Stimulated activated naive B cell treated with anti-CD40 and anti-IgM and Interleukin-4, amounts not matched to agents 10 μg/mL and 1 μg/mL and 100 μg/mL, for 72 hours (primary cell): Measurements from ENCODE around the gene PLEKHA7.
"Not testable (repeated sequence)": the region's sequence is repeated elsewhere in the genome, so short reads cannot be mapped to it uniquely, and the experiment has no call there.

Source experiments
- ATAC-seq, 2 donors: fragments of 150-1000 bp; cut with Tn5 transposase; replicated peaks; 2 replicates each; pipeline ENCODE4 v1.10.0; 2021; ENCODE audit warnings: moderate library complexity in 1 of 2
- DNase-seq: peaks from one replicate; pipeline ENCODE4 v3.0.0; 2021
- H3K27ac Mint-ChIP-seq: one replicate; pipeline ENCODE4 v1.8.0; 2022; ENCODE audit warnings: mild to moderate bottlenecking, mixed read lengths
- H3K27me3 Mint-ChIP-seq, 2 donors: one replicate each; pipeline ENCODE4 v1.8.0; 2022; ENCODE audit warnings: mixed read lengths in 2 of 2
- H3K36me3 Mint-ChIP-seq, 2 donors: one replicate each; pipeline ENCODE4 v1.8.0; 2022; ENCODE audit warnings: mixed read lengths in 2 of 2, mild to moderate bottlenecking in 1 of 2
- H3K4me1 Mint-ChIP-seq, 2 donors: one replicate each; pipeline ENCODE4 v1.8.0; 2022; ENCODE audit warnings: mixed read lengths in 2 of 2, mild to moderate bottlenecking in 1 of 2
- H3K4me3 Mint-ChIP-seq, 2 donors: one replicate each; pipeline ENCODE4 v1.8.0; 2022; ENCODE audit warnings: mild to moderate bottlenecking in 2 of 2, mixed read lengths in 2 of 2, moderate library complexity in 1 of 2
- H3K9me3 Mint-ChIP-seq, 2 donors: one replicate each; pipeline ENCODE4 v1.8.0; 2022; ENCODE audit warnings: mixed read lengths in 2 of 2, mild to moderate bottlenecking in 1 of 2

The PLEKHA7 gene

DNA sequence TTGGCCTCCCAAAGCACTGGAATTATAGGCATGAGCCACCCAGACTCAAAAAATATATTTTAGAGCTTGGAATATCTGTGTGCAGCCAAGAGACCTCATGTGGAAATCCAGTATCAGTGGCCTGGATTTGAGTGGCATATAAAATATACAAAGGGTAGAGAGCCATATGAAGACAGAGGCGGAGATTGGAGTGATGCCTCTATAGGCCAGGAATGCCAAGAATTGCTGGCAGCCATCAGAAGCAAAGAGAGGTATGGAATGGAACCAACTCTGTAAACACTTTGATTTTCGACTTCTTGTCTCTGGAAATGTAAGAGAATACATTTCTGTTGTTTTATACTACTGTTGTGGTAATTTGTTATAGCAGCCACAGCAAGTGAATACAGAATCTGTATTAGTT lies 123.0 kb downstream of the PLEKHA7 start:
- ATAC-seq = no peak

DNA sequence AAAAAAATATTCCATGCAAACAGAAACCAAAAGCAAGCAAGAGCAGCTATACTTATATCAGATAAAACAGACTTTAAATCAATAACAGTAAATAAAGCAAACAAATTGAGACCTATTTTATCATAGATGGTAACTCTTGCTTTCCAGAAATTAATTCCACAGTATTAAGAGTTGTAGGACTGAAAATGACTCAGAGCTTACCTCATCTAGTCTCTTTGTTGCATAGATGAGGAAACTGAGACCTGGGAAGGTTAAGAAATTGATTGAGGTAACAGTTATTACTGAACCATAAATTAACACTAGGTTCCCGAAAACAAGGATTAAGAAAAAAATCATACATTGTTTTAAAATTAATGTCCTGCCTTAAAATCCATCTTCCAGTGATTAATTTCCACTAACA lies 123.8 kb downstream of the PLEKHA7 start:
- Mint-ChIP-seq H3K9me3 (peaks cover 3 to 10% of the 10 kb centered on the region in 2 donors), H3K4me3 (no peak overlapping the region), H3K36me3 (peaks cover 28 to 41% of the 10 kb centered on the region in 2 donors), H3K4me1 (peaks cover 6 to 21% of the 10 kb centered on the region in 2 donors), H3K27ac (no peak overlapping the region), H3K27me3 (no peaks in the 10 kb centered on the region)
- DNase-seq (no peak), ATAC-seq (no peak)

More for the DNA sequence above, 123.0 kb downstream of the PLEKHA7 start:
- H3K9me3 Mint-ChIP-seq = peaks cover 3 to 10% of the 10 kb centered on the region in 2 donors
- H3K36me3 Mint-ChIP-seq = peaks cover 26 to 39% of the 10 kb centered on the region in 2 donors
- DNase-seq = no peak
- peaks cover 9 to 27% of the 10 kb centered on the region in 2 donors for H3K4me1 Mint-ChIP-seq
- no peak overlapping the region for H3K27ac Mint-ChIP-seq
- H3K27me3 Mint-ChIP-seq = no peaks in the 10 kb centered on the region
- H3K4me3 Mint-ChIP-seq = no peak overlapping the region

DNA sequence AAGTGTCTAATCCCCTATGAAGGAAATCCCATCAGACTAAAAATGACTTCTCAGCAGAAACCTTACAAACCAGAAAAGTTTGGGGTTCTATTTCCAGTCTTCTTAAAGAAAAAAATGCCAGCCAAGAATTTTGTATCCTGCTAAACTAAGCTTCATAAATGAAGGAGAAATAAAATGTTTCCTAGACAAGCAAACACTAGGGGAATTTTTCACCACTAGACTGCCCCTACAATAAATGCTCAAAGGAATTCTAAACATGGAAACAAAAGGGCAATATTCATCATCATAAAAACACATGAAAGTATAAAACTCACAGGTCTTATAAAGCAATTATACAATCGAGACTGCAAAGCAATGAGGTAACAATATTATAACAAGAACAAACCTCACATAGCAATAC lies 124.3 kb downstream of the PLEKHA7 start:
- ATAC-seq (no peak), DNase-seq (no peak)
- Mint-ChIP-seq H3K4me3 (no peak overlapping the region), H3K27me3 (no peaks in the 10 kb centered on the region), H3K4me1 (peaks cover 2 to 15% of the 10 kb centered on the region in 2 donors), H3K36me3 (peaks cover 25 to 41% of the 10 kb centered on the region in 2 donors), H3K27ac (no peak overlapping the region), H3K9me3 (peaks cover 3 to 10% of the 10 kb centered on the region in 2 donors)

DNA sequence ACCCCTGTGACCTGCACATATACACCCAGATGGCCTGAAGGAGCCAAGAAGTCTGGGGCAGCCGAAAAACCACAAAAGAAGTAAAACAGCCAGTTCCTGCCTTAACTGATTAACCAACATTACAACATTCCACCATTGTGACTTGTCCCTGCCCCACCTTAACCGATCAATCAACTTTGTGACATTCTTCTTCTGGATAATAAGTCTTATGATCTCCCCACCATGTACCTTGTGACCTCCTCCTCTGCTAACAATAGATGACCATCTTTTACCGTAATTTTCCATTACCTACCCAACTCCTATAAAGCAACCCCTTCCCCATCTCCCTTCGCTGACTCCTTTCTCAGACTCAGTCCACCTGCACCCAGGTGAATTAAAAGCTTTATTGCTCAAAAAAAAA lies 125.2 kb downstream of the PLEKHA7 start:
- H3K4me3 Mint-ChIP-seq, ATAC-seq, H3K27ac Mint-ChIP-seq, H3K4me1 Mint-ChIP-seq, DNase-seq, H3K27me3 Mint-ChIP-seq: not testable (repeated sequence)
- H3K36me3 Mint-ChIP-seq = peaks cover 22 to 35% of the 10 kb centered on the region in 2 donors
- peaks cover 3 to 10% of the 10 kb centered on the region in 2 donors for H3K9me3 Mint-ChIP-seq

DNA sequence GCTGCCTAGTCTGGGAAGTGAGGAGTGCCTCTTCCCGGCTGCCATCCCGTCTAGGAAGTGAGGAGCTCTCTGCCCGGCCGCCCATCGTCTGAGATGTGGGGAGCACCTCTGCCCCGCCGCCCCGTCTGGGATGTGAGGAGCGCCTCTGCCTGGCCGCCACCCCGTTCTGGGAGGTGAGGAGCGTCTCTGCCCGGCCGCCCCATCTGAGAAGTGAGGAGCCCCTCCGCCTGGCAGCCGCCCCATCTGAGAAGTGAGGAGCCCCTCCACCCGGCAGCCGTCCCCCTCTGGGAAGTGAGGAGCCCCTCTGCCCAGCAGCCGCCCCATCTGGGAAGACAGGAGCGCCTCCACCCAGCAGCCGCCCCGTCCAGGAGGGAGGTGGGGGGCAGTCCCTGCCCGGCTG lies 126.3 kb downstream of the PLEKHA7 start:
- Mint-ChIP-seq H3K9me3 (peaks cover 3 to 10% of the 10 kb centered on the region in 2 donors), H3K36me3 (peaks cover 19 to 34% of the 10 kb centered on the region in 2 donors), H3K4me1 (peaks cover 4 to 14% of the 10 kb centered on the region in 2 donors)
- DNase-seq, H3K27ac Mint-ChIP-seq, H3K4me3 Mint-ChIP-seq, H3K27me3 Mint-ChIP-seq, ATAC-seq: not testable (repeated sequence)

DNA sequence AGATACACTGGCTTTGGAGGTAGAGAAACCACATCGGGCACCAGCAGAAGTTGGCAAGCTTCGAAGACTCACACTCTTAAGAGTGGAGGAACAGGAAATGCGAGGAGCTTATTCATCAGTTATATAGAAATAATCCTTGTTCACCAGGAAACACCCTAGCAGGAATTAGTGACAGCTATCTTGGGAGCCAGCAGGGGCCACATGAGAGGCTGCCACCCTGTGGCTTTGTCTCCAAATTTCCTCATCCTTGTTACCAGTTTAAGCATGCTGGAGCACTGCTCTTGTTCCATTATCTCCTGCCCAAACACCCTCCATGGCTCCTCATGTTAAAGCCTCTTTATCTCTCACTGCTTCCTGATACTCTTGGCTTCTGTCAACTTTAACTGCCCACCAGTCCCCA lies 131.0 kb downstream of the PLEKHA7 start:
- Mint-ChIP-seq H3K27ac (peak overlapping the region; percentile 15), H3K4me1 (peaks cover 3 to 16% of the 10 kb centered on the region in 2 donors), H3K36me3 (peaks cover 17 to 21% of the 10 kb centered on the region in 2 donors), H3K27me3 (no peaks in the 10 kb centered on the region), H3K9me3 (no peaks in the 10 kb centered on the region), H3K4me3 (no peak overlapping the region)
- DNase-seq = no peak
- ATAC-seq = no peak

DNA sequence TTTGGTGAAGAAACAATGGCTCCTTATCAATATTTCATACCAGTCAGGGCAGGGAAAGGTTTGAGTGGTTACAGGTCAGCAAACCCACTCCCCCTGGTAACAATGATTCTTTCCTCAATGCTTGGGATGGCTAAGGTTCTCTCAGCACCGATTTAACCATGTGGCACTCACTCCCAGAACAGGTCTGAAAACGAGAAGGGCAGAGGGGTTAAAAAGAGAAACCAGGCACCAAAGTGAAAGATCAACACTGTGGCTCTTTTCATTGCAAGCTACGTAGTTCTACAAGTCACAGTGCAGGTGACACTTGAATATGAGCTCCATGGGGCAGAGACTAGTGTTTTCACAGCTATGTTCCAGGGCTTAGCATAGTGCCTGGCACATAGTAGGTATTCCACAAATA lies 132.4 kb downstream of the PLEKHA7 start:
- Mint-ChIP-seq H3K27me3 (no peaks in the 10 kb centered on the region), H3K27ac (no peak overlapping the region), H3K4me3 (no peak overlapping the region), H3K4me1 (peaks cover 3 to 21% of the 10 kb centered on the region in 2 donors), H3K36me3 (peaks cover 13 to 18% of the 10 kb centered on the region in 2 donors), H3K9me3 (no peaks in the 10 kb centered on the region)
- ATAC-seq (no peak), DNase-seq (no peak)

DNA sequence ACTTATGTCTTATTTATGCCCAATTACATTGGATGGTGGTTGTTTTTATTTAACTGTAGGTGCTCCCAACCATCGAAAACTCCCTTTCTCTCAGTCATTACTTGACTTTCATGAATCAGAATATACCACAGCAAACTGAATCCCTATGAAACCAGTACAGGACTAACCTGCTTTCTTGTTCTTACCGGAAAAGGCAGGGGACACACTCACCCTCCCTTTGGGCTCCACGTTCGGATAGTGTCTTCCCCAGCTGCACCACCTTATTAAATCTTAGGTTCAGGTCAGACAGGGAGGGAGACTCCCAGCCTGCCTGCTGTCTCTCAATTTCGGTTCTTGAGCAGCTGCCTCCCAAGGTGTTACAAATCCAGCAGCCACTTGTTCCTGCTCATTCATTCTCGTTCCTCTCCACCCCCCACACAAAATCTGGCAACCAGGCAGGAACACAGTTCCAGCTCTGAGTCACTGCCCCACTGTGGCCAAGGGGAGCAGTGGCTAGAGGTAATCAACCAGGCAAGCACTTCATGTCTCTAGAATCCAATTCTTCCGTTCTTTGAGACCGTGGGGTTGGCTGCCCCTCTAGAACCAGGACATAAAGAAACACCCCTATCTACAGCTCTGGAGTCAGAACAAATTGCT lies 133.0 kb downstream of the PLEKHA7 start:
- Mint-ChIP-seq H3K27ac (no peak overlapping the region), H3K4me1 (peaks cover 3 to 21% of the 10 kb centered on the region in 2 donors), H3K36me3 (peaks cover 16 to 17% of the 10 kb centered on the region in 2 donors), H3K9me3 (no peaks in the 10 kb centered on the region), H3K27me3 (no peaks in the 10 kb centered on the region), H3K4me3 (no peak overlapping the region)
- no peak for ATAC-seq
- no peak for DNase-seq

DNA sequence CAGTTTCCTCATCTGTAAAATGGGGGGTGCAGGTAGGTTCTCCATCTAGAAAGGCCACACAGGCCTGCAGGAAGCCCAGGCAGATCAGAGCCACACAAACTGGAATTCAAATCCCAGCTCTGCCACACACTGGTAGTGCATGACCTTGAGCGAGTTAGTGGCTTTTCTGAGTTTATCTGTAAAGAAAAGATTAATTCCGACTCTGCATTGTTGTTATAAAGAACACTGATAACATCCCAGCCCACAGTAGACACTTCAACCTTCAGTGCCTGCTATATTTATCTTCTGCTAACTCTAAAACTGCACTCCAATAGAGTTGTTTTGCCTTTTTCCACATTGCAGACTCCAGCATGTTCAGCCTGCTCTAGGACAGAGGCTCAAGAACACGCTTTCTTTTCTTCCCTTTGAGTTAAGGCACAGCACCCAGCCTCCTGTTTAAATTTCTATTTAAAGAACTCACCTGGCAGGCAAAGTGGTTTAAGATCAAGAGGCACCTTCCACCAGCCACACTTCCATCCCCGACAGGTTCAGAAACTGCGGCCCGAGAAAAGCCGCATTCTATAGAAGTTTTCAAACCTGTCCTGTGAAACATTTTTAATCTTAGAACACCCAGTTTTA lies 133.9 kb downstream of the PLEKHA7 start:
- Mint-ChIP-seq H3K9me3 (no peaks in the 10 kb centered on the region), H3K4me1 (peaks cover 5 to 21% of the 10 kb centered on the region in 2 donors), H3K27me3 (no peaks in the 10 kb centered on the region), H3K27ac (no peak overlapping the region), H3K4me3 (no peak overlapping the region), H3K36me3 (peaks cover 15 to 18% of the 10 kb centered on the region in 2 donors)
- DNase-seq (no peak), ATAC-seq (no peak)

DNA sequence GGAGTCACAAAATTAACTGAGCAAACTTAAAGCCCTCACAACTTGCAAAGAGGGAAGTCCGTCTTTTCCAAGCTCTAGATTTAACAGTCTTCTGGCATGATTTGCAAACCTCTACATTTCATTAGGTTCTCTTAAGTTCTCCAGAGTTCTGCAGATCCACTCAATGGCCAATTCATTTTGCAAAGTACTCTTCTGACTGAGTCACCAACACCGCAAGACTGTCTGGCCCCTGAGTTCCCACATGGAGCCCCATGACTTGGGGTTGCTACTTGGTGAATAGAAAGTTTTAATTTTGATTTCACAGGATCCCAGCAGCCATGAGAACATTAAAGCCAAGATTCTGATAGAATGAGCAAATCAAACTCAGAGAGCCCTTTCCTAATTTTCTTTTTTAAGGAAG lies 134.5 kb downstream of the PLEKHA7 start:
- Mint-ChIP-seq H3K9me3 (no peaks in the 10 kb centered on the region), H3K27me3 (peaks cover 0 to 3% of the 10 kb centered on the region in 2 donors), H3K36me3 (peaks cover 15 to 18% of the 10 kb centered on the region in 2 donors)

DNA sequence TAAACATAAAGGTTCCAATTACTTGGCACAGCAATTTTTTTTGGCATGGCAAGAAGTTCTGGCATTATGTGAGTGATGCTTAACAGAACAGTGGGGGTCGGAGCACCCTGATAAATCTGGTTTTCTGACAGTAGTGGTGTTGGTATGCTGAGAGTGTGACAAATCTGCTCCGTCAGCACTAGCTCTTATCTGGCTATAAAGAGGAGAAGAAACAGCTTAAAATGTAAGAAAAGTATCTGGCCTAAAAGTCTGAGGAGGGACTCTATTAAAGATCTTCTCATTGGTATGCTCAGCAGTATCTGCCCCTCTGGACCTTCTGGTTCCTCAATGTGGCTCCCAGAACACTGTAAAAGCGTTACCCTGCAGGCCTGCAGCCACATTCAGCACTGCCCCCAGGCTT lies 137.4 kb downstream of the PLEKHA7 start:
- Mint-ChIP-seq H3K9me3 (no peaks in the 10 kb centered on the region), H3K4me1 (peaks cover 2 to 15% of the 10 kb centered on the region in 2 donors), H3K4me3 (no peak overlapping the region), H3K27ac (no peak overlapping the region), H3K27me3 (peaks cover 0 to 6% of the 10 kb centered on the region in 2 donors), H3K36me3 (peaks cover 15 to 18% of the 10 kb centered on the region in 2 donors)
- no peak for ATAC-seq
- no peak for DNase-seq

More for the DNA sequence above, 134.5 kb downstream of the PLEKHA7 start:
- DNase-seq = no peak
- no peak overlapping the region for H3K4me3 Mint-ChIP-seq
- H3K4me1 Mint-ChIP-seq = peaks cover 5 to 21% of the 10 kb centered on the region in 2 donors
- no peak for ATAC-seq
- no peak overlapping the region for H3K27ac Mint-ChIP-seq

DNA sequence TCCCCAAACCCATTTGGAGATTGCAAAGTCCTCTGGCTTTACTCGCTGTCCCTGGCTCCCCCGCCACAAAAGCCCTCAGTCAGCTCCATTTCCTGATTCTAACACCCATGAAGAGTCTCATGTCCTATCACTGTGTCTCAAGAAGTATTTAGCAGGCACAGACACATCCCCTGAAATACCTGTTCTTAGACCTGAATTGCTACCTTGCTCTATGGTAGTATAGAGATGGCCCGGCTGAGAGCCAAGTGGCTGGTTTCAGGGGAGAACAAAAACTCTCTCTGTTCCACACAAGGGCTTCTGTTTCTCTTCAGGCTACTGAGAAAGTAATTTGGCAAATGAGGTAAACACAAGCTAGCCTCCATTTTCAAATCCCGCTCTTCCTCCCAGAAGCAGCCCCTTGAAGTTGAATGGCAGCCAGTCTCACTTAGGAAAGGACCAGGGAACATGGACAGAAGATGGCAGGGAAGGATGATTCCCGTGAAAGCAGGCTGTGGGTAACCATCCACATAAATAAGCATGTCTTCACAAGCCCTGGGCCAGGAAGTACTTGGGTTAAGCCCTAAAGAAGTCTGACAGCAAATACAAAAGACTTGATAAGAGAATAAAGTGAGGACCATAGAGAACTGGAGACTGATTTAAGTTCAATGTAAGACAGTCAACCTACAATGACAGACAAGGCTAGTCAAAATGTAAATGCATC lies 138.0 kb downstream of the PLEKHA7 start:
- H3K4me3 Mint-ChIP-seq = no peak overlapping the region
- H3K27me3 Mint-ChIP-seq = peaks cover 0 to 6% of the 10 kb centered on the region in 2 donors
- H3K4me1 Mint-ChIP-seq = peaks cover 2 to 11% of the 10 kb centered on the region in 2 donors
- H3K9me3 Mint-ChIP-seq = no peaks in the 10 kb centered on the region
- ATAC-seq (no peak), DNase-seq (no peak)
- H3K36me3 Mint-ChIP-seq = peaks cover 16 to 18% of the 10 kb centered on the region in 2 donors
- H3K27ac Mint-ChIP-seq = peak overlapping the region; percentile 31

DNA sequence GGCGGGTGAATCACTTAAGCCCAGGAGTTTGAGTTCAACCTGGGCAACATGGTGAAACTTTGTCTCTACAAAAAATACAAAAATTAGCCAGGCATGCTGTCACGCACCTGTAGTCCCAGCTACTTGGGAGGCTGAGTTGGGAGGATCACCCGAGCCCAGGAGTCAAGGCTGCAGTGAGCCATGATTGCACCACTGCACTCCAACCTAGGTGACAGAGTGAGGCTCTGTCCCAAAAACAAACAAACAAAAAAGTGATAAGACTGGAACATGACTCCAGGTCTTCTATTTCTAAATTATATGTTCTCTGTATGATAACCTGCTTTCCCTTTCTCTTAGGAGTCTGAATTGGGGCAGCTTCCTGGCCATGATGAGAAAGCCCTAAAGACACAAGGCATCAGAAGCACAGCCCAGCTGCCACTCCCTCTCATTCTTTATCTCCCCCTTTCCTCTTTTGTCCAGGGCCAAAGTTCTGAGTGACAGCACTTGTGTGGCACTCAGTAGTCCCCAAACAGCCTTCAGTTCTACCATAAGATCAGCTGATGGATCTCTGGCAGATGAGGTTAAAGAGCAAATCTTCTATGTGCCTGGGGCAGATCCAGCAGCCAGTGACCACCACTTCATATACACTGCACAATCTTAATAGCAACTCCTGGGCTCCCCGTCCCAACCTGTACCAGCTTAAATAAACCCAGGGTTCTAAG lies 139.8 kb downstream of the PLEKHA7 start:
- DNase-seq = no peak

DNA sequence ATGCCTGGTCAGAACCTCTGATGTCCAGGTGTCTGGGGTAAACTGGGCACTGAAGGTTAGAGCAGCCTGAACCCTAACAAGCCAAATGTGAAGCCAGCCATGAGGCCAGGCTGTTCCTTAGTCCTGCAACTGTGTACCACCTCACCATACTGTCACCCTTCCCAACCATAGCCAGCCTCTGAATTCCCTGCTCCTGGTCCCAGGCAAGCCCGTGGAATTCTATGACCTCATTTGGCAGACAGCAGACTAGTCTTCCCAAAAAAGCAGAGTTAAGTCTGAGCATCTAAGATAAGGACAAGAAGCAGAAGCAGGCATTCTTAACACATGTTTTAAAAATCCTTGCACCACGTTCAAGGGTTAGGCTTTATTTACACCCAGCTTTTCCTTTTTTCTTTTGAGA lies 140.9 kb downstream of the PLEKHA7 start:
- H3K27me3 Mint-ChIP-seq = peaks cover 0 to 6% of the 10 kb centered on the region in 2 donors
- ATAC-seq (no peak), DNase-seq (no peak)
- peaks cover 29 to 34% of the 10 kb centered on the region in 2 donors for H3K36me3 Mint-ChIP-seq
- no peak overlapping the region for H3K27ac Mint-ChIP-seq
- H3K4me3 Mint-ChIP-seq = no peak overlapping the region
- peaks cover 3 to 6% of the 10 kb centered on the region in 2 donors for H3K4me1 Mint-ChIP-seq
- no peaks in the 10 kb centered on the region for H3K9me3 Mint-ChIP-seq

More for the DNA sequence above, 139.8 kb downstream of the PLEKHA7 start:
- Mint-ChIP-seq H3K4me3 (no peak overlapping the region), H3K27me3 (peaks cover 0 to 6% of the 10 kb centered on the region in 2 donors), H3K9me3 (no peaks in the 10 kb centered on the region), H3K4me1 (peaks cover 3 to 9% of the 10 kb centered on the region in 2 donors), H3K36me3 (peaks cover 20 to 26% of the 10 kb centered on the region in 2 donors), H3K27ac (no peak overlapping the region)
- ATAC-seq = no peak
